ENCODE measurements around the gene RHPN2. TPM values are rescaled to one million over a fixed set of nuclear protein-coding genes. Genes with fewer than 3 reads are reported as not detected.

The RHPN2 gene
- total and polyA plus RNA-seq, 5 donors from 2014 or later: 0.17 to 0.76 (median 0.37) TPM

Other genes starting within 250 kb of the RHPN2 start
- 0.32 TPM for gene SLC7A9, start 195.1 kb downstream of the RHPN2 start, total RNA-seq
- gene SLC7A9, start 195.1 kb downstream of the RHPN2 start, polyA plus RNA-seq: not detected
- 10.8 TPM for gene CEP89, start 92.9 kb downstream of the RHPN2 start, total RNA-seq
- gene CEP89, start 92.9 kb downstream of the RHPN2 start, polyA plus RNA-seq: 10 to 100 TPM in 2 of 4 donors, 1 to 10 TPM in 2; 8.7 to 11.3 (median 9.7) TPM
- gene FAAP24, start 92.6 kb downstream of the RHPN2 start, total RNA-seq: 1.2 TPM
- gene FAAP24, start 92.6 kb downstream of the RHPN2 start, polyA plus RNA-seq: 1 to 10 TPM; 2.3 to 3.4 (median 3.2) TPM
- 9.6 TPM for gene GPATCH1, start 16.3 kb upstream of the RHPN2 start, total RNA-seq
- 1 to 10 TPM; 3.9 to 7.0 (median 4.8) TPM for gene GPATCH1, start 16.3 kb upstream of the RHPN2 start, polyA plus RNA-seq
- not detected for gene WDR88, start 67.2 kb upstream of the RHPN2 start, total RNA-seq
- gene WDR88, start 67.2 kb upstream of the RHPN2 start, polyA plus RNA-seq: under 1 TPM in 2 of 4 donors, not detected in 2; 0.09 to 0.24 TPM
- gene LRP3, start 129.4 kb upstream of the RHPN2 start, total RNA-seq: not detected
- gene LRP3, start 129.4 kb upstream of the RHPN2 start, polyA plus RNA-seq: not detected
- not detected for gene SLC7A10, start 161.0 kb upstream of the RHPN2 start, total RNA-seq
- gene SLC7A10, start 161.0 kb upstream of the RHPN2 start, polyA plus RNA-seq: under 1 TPM in 2 of 4 donors, not detected in 2; 0.15 to 0.19 TPM
- gene CEBPA, start 237.6 kb upstream of the RHPN2 start, total RNA-seq: 3.8 TPM
- 1 to 10 TPM in 3 of 4 donors, under 1 TPM in 1; 0.72 to 3.5 (median 1.5) TPM for gene CEBPA, start 237.6 kb upstream of the RHPN2 start, polyA plus RNA-seq

Data from CD4-positive, CD25-positive, alpha-beta regulatory T cell (primary cell).